ENCODE measurements around the gene CRLF3. TPM values are rescaled to one million over a fixed set of nuclear protein-coding genes. Genes with fewer than 3 reads are reported as not detected.

The CRLF3 gene, protein sequence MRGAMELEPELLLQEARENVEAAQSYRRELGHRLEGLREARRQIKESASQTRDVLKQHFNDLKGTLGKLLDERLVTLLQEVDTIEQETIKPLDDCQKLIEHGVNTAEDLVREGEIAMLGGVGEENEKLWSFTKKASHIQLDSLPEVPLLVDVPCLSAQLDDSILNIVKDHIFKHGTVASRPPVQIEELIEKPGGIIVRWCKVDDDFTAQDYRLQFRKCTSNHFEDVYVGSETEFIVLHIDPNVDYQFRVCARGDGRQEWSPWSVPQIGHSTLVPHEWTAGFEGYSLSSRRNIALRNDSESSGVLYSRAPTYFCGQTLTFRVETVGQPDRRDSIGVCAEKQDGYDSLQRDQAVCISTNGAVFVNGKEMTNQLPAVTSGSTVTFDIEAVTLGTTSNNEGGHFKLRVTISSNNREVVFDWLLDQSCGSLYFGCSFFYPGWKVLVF
- total RNA-seq = 54.4 and 55.9 TPM in 2 replicates

- intact Hi-C loops (cut with micrococcal nuclease) = loop anchor here (1.0 to 5.0 kb wide), 4 partner anchors 15 to 707 kb away; partner anchors contain the start of gene EVI2B
These were observed at the start of gene CRLF3 for GRCh38 chr17:30824356-30825145. TSS of gene CRLF3 (minus strand) at chr17:30824692. CDS start at chr17:30824651, 41 bp downstream.

DNA sequence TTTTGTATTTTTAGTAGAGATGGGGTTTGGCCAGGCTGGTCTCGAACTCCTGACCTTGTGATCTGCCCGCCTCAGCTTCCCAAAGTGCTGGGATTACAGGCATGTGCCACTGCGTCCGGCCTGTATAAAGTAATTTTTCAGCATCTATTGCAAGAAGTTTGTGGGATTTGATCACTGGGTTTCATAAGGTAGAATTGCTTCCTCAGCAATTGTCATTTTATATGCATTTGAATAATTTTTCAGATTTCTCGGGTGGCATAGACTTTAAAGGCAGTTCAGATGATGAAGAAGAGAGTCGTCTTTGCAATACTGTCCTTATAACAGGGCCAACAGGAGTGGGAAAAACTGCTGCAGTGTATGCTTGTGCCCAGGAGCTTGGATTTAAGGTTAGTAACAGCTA lies 44.5 kb upstream of the CRLF3 start:
- intact Hi-C loops (cut with micrococcal nuclease) = no loop called here

DNA sequence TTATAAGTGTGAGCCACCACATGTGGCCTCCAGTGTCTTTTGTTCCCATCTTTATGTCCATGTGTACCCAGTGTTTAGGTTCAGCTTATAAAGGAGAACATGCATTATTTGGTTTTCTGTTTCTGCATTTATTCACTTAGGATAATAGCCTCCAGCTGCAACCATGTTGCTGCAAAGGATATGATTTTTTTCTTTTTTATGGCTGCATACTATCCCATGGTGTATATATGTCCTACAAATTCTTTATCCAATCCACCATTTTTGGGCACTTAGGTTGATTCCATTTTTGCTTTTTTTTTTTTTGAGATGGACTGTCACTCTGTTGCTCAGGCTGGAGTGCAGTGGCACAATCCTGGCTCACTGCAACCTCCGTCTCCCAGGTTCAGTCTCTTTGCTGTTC lies 40.1 kb upstream of the CRLF3 start:
- intact Hi-C loops (cut with micrococcal nuclease) = no loop called here

DNA sequence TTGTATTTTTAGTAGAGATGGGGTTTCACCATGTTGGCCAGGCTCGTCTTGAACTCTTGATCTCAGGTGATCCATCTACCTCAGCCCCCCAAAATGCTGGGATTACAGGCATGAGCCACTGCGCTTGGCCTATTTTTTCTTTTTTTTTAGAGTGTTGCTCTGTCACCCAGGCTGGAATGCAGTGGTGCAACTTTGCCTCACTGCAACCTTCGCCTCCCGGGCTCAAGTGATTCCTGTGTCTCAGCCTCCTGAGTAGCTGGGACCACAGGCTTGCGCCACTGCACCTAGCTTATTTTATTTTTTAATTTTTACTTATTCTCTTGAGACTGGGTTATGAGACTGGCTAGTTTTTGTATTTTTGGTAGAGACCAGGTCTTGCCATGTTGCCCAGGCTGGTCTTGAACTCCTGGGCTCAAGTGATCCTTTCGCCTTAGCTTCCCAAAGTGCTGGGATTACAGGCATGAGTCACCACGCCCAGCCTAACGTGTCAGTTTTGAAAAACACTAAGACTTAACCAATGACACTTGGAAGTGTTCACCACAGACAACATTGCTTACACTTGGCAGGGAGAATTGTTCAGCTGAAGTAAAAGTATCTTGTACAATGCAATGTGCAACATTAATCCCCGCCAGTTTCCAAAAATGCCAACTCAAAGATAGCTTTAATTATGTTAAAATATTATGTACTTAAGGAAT lies 34.2 kb upstream of the CRLF3 start:
- intact Hi-C loops (cut with micrococcal nuclease) = no loop called here

DNA sequence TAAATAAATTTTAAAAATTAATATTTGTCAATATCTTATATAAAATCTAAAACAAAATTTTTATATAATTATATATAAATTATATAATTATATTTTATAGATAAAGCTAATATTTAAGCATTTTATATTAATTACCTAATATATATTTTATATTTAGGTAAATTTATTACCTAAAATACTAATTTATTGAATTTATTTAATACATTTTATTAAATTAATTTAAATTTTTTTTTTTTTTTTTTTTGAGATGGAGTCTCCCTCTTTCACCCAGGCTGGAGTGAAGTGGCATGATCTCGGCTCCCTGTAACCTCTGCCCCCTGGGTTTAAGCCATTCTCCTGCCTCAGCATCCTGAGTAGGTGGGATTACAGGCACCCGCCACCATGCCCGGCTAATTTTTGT lies 29.7 kb upstream of the CRLF3 start:
- intact Hi-C loops (cut with micrococcal nuclease) = no loop called here

- intact Hi-C loops (cut with micrococcal nuclease) = no loop called here
These were observed 23.5 kb upstream of the CRLF3 start for GRCh38 chr17:30848021-30848420.

GRCh38 chr17:30840771-30841170 lies 16.3 kb upstream of the CRLF3 start:
- intact Hi-C loops (cut with micrococcal nuclease) = no loop called here

DNA sequence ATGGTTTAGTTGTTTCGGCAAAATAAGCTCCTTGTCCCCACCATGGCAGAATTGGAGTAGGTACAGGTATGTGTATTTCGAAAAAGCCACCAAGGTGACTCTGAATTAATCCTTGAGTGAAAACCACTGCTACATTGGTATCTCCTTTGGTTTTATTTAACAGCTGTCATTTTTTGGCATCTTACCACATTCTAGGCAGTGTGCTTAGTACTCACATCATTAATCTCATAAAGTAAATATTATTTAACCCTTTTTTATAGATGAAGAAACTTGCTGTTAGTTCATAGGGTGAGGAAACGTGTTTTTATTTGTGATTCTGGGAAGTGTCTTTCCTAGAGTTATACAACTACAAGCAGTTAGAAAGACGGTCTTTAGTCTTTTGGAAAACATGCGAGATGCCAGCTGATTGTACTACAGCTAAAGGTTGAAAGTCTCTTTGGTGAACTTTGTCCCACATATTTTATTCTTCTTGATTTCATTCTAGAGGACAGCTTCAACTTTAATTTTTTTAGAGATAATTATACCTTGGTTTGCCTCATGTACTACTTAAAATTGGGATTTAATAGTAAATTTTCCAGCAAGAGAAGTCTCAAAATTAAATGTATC lies 13.8 kb upstream of the CRLF3 start:
- intact Hi-C loops (cut with micrococcal nuclease) = no loop called here

GRCh38 chr17:30832438-30833124 lies 8.1 kb upstream of the CRLF3 start:
- intact Hi-C loops (cut with micrococcal nuclease) = no loop called here

DNA sequence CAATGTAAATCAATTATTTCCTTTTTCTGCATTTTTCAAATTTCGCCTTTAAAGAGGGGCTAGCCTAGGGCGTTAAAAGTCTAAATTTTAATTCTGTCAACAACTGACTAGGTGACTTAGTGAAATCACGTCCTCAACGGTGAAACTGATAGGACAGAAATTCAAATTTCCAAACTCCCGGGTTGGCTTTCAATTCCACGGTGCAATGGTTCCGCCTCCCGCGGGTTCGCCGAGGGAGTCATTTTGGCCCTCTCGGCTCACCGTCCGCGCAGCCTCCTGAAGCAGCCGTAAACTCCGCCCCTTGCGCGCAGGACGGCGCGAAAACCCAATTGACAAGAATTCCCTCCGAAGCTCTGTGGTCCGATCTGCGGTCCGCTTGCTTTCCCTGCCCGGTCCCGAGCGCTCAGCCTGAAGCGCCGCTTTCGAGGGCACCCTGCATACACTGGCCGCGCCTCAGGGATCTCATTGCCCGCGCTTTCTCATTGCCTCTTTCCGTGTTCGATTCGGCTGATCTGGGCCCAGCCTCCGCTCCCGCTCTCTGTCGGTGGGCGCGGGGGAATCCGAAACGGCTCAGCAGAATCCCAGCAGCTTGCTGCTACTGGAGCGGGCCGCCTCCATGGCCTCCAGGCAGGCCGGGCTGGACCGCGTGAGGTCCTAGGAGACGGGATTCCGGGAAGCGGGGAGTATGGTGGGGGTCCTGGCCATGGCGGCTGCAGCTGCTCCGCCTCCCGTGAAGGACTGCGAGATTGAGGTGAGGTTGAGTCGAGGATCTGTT lies 7.4 kb upstream of the CRLF3 start, which contains the start of gene ATAD5:
ATAD5 (plus strand) TSS at position 304 of the 775 bp plus-strand sequence; CDS start at position 686, 382 bp downstream.
- intact Hi-C loops (cut with micrococcal nuclease) = no loop called here

DNA sequence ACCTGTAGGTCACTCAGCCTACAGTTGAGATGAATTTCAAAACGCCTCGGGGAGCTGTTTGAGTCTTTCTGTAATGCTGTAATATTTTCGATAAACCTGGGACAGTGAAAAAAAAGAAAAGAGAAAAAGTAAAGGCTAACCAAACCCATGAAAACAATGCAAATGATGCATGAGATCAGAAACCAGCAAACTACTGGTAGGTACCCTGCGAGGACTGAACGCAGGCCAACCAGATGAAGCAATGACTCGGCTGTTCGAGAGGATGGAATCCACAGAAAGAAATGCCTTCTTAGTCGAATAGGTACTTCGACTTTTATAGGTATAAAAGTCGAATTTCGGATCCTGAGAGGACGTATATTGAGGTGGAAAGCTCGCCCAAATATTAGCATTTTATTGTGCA lies 6.8 kb upstream of the CRLF3 start:
- intact Hi-C loops (cut with micrococcal nuclease) = no loop called here

DNA sequence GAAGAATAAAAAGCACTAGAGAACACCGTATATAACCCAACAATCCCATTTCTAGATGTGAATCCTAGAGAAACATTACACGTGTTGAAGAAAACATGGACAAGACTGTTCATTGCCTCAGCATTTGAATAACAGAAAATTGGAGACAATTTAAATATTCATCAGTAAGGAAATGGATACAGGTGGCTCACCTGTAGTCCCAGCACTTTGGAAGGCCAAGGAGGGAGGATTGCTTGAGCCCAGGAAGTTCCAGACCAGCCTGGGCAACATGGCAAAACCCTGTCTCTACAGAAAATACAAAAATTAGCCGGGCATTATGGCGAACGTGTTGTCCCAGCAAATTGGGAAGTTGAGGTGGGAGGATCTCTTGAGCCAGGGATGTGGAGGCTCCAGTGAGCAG lies 4.5 kb upstream of the CRLF3 start:
- intact Hi-C loops (cut with micrococcal nuclease) = no loop called here

DNA sequence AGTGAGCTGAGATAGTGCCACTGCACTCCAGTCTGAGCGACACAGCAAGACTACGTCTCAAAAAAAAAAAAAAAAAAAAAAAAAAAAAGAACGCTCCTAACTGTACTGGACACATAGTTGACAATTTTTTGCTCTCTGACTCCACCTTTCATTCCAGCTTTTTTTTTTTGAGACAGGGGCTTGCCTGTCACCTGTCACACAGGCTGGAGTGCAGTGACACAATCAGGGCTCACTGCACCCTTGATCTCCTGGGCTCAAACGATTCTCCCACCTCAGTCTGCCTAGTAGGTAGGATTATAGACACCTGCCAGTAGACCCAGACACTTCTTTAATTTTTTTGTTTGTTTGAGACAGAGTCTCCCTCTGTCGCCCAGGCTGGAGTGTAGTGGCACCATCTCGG lies 2.6 kb upstream of the CRLF3 start:
- intact Hi-C loops (cut with micrococcal nuclease) = no loop called here

- intact Hi-C loops (cut with micrococcal nuclease) = loop anchor here (1.0 to 5.0 kb wide), 4 partner anchors 15 to 707 kb away; partner anchors contain the start of gene EVI2B
These were observed 513 bp downstream of the CRLF3 start for GRCh38 chr17:30824002-30824355.

DNA sequence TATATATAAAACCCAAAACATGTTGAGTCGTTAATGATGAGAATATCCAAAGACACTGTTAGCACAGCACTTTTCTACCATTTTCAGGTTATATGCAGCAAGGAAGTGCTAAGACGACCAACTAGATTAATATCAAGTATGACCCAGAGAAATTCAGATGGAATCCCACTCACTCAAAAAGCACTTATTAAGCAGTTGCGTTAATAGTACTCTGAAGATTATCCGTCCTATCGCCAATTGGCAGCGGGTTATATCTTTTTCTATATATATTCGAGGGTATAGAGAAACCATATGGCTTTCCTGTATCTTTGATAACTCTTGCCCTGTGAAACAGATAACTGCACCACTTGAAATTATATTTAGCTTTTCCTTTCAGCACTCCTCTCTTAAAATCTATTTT lies 1.1 kb downstream of the CRLF3 start:
- intact Hi-C loops (cut with micrococcal nuclease) = loop anchor here (5.0 kb wide), 2 partner anchors 91 to 489 kb away; partner anchors contain the start of gene EVI2B

DNA sequence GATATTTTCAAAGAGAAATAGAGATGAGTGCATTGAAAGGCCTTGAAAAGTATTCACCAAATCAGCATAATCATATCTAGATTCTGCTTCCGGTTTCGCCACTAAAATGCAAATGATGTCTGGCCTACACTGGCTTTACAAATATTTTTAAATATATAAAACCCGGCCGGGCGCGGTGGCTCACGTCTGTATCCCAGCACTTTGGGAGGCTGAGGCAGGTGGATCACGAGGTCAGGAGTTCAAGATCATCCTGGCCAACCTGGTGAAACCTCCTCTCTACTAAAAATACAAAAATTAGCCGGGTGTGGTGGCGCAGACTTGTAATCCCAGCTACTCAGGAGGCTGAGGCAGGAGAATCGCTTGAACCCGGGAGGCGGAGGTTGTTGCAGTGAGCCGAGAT lies 1.6 kb downstream of the CRLF3 start:
- intact Hi-C loops (cut with micrococcal nuclease) = loop anchor here (5.0 kb wide), 2 partner anchors 91 to 489 kb away; partner anchors contain the start of gene EVI2B

- intact Hi-C loops (cut with micrococcal nuclease) = loop anchor here (5.0 kb wide), 2 partner anchors 90 to 490 kb away; partner anchors contain the start of gene EVI2B
These were observed 2.4 kb downstream of the CRLF3 start for GRCh38 chr17:30821871-30822723.

DNA sequence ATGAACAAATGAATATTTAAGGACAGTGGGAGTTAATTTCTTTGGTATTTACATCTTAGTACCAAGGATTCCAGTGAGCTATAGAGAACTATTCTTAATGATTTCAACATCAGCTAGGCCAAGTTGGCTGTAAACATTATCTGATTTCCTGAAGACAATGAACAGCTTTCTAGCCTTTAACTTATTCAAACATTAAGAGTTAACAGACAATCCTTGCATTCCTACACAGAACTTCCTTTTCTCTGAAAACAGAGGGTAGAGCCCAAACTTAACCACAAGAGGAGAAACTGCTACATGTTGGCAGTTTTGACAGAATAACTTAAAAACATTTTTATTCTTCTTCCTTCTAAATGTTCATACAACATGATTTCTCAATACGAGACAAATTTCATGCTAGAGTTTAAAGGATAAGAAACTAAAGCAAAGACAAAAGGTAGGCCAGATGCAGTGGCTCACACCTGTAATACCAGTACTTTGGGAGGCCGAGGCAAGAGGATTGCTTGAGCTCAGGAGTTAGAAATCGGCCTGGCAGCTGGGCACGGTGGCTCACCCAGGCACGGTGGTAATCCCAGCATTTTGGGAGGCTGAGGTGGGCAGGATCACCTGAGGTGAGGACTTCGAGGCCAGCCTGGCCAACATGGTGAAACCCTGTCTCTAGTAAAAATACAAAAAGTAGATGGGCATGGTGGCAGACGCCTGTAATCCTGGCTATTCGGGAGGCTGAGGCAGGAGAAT lies 4.4 kb downstream of the CRLF3 start:
- intact Hi-C loops (cut with micrococcal nuclease) = loop anchor here (5.0 kb wide), 2 partner anchors 88 to 492 kb away; partner anchors contain the start of gene EVI2B
